IMR-90 (cell line): Measurements from ENCODE around the gene ADAMTS3. TPM values are rescaled to one million over a fixed set of nuclear protein-coding genes. Genes with fewer than 3 reads are reported as not detected.

Experiments used
- ATAC-seq: fragments of 200-7000 bp; cut with Tn5 transposase; 2 replicates; pipeline ENCODE4 v1.9.1; 2020; ENCODE audit warnings: low read depth, mild to moderate bottlenecking, moderate library complexity
- BruUV-seq: library from RNA; stranded (reverse); fragments of 400-500 nt; replicated peaks from 2 replicates; lab custom pipeline; 2021; lab: Mats Ljungman, UMichigan
- CTCF ChIA-PET: fragments of 300-600 bp; formaldehyde crosslinking; extraction: SDS; loops from one replicate; lab custom pipeline; 2021; ENCODE audit warnings: antibody characterized with exemption; lab: Yijun Ruan, JAX
- POLR2A ChIA-PET: fragments of 300-600 bp; sonication (Branson Sonifier 250); formaldehyde crosslinking; loops from one replicate; lab custom pipeline; 2022; ENCODE audit warnings: antibody characterized with exemption; ENCODE audit not compliant: unreplicated experiment; lab: Charles Lee
- DNase-seq: peaks from one replicate; pipeline ENCODE4 v3.0.0; 2013
- H2AFZ ChIP-seq: replicated peaks from 2 replicates; pipeline ENCODE3; 2013; ENCODE audit warnings: low read length, mild to moderate bottlenecking; ENCODE audit not compliant: poor library complexity
- H2AK5ac ChIP-seq: 2 replicates; pipeline ENCODE4 v1.6.1; 2013; ENCODE audit warnings: low read depth, low read length, inconsistent platforms
- H2AK9ac ChIP-seq: replicated peaks from 2 replicates; pipeline ENCODE3; 2013; ENCODE audit warnings: mild to moderate bottlenecking, low read depth, low read length, moderate library complexity; ENCODE audit not compliant: poor library complexity
- H2BK120ac ChIP-seq: 2 replicates; pipeline ENCODE4 v1.6.1; 2013; ENCODE audit warnings: low read depth, low read length, inconsistent platforms
- H2BK15ac ChIP-seq: 3 replicates; pipeline ENCODE4 v1.6.1; 2013; ENCODE audit warnings: low read depth, low read length, inconsistent platforms
- H2BK20ac ChIP-seq: 2 replicates; pipeline ENCODE4 v1.6.1; 2013; ENCODE audit warnings: low read depth, mild to moderate bottlenecking, inconsistent platforms, low read length, moderate library complexity
- H2BK5ac ChIP-seq: 2 replicates; pipeline ENCODE4 v1.6.1; 2013; ENCODE audit warnings: mild to moderate bottlenecking, low read depth, low read length, inconsistent platforms; ENCODE audit not compliant: poor library complexity, severe bottlenecking
- H3K14ac ChIP-seq: replicated peaks from 2 replicates; pipeline ENCODE4 v1.6.1; 2013; ENCODE audit warnings: low read depth, low read length, inconsistent platforms
- H3K18ac ChIP-seq: 2 replicates; pipeline ENCODE4 v1.6.1; 2013; ENCODE audit warnings: low read depth, low read length, control low read depth
- H3K23ac ChIP-seq: 2 replicates; pipeline ENCODE4 v1.6.1; 2013; ENCODE audit warnings: low read depth, low read length, inconsistent platforms
- H3K27ac ChIP-seq: 2 replicates; pipeline ENCODE4 v1.5.1; 2013; ENCODE audit warnings: mild to moderate bottlenecking, control low read depth, low read length; ENCODE audit not compliant: insufficient read depth
- H3K27me3 ChIP-seq: 2 replicates; pipeline ENCODE4 v1.6.1; 2013; ENCODE audit warnings: low read length; ENCODE audit not compliant: control insufficient read depth, insufficient read depth
- H3K36me3 ChIP-seq: 2 replicates; pipeline ENCODE4 v1.6.1; 2013; ENCODE audit warnings: low read length, mixed read lengths; ENCODE audit not compliant: control insufficient read depth, insufficient read depth
- H3K4ac ChIP-seq: 2 replicates; pipeline ENCODE4 v1.6.1; 2013; ENCODE audit warnings: low read depth, low read length, inconsistent platforms
- H3K4me1 ChIP-seq: 2 replicates; pipeline ENCODE4 v1.6.1; 2013; ENCODE audit warnings: low read length, mixed read lengths; ENCODE audit not compliant: control insufficient read depth, insufficient read depth
- H3K4me2 ChIP-seq: 2 replicates; pipeline ENCODE4 v1.6.1; 2013; ENCODE audit warnings: low read depth, mild to moderate bottlenecking, control low read depth, low read length, moderate library complexity
- H3K4me3 ChIP-seq: 2 replicates; pipeline ENCODE4 v1.5.1; 2013; ENCODE audit warnings: low read depth, mild to moderate bottlenecking, control low read depth, low read length, moderate library complexity; ENCODE audit not compliant: insufficient read depth
- H3K56ac ChIP-seq: 2 replicates; pipeline ENCODE4 v1.6.1; 2013; ENCODE audit warnings: low read length, inconsistent platforms; ENCODE audit not compliant: insufficient read depth; ENCODE audit errors: extremely low read depth
- H3K79me1 ChIP-seq, 2 experiments: 2 replicates each; pipeline ENCODE4 v1.6.1; 2013; ENCODE audit warnings: low read length in 2 of 2, inconsistent platforms in 1 of 2, low read depth in 1 of 2
- H3K9ac ChIP-seq: 2 replicates; pipeline ENCODE4 v1.6.1; 2013; ENCODE audit warnings: low read depth, low read length, control low read depth
- H3K9me1 ChIP-seq: 2 replicates; pipeline ENCODE4 v1.6.1; 2013; ENCODE audit warnings: low read length, inconsistent platforms; ENCODE audit not compliant: insufficient read depth
- H3K9me3 ChIP-seq: 2 replicates; pipeline ENCODE4 v1.6.1; 2013; ENCODE audit warnings: low read length; ENCODE audit not compliant: control insufficient read depth, insufficient read depth
- H4K20me1 ChIP-seq: 2 replicates; pipeline ENCODE4 v1.6.1; 2013; ENCODE audit warnings: low read length, inconsistent platforms; ENCODE audit not compliant: insufficient read depth
- H4K5ac ChIP-seq: 2 replicates; pipeline ENCODE4 v1.6.1; 2013; ENCODE audit warnings: mild to moderate bottlenecking, low read depth, low read length, control low read depth
- H4K8ac ChIP-seq, 2 experiments: 2 replicates each; pipeline ENCODE4 v1.6.1; 2013; ENCODE audit warnings: low read depth in 2 of 2, low read length in 2 of 2, control low read depth in 1 of 2, inconsistent platforms in 1 of 2
- H4K91ac ChIP-seq: 2 replicates; pipeline ENCODE4 v1.6.1; 2013; ENCODE audit warnings: low read depth, low read length, inconsistent platforms; ENCODE audit not compliant: insufficient read depth
- CTCF ChIP-seq: conservative IDR thresholded peaks from 2 replicates; pipeline ENCODE4 v1.5.1; 2012; ENCODE audit warnings: mild to moderate bottlenecking, low read depth, low read length, improper control_type of control experiment
- MAZ ChIP-seq: IDR thresholded peaks from 2 replicates; pipeline ENCODE4 v1.6.1; 2012; ENCODE audit warnings: low read depth, mild to moderate bottlenecking, low read length, improper control_type of control experiment, moderate library complexity, borderline replicate concordance
- NFE2L2 ChIP-seq: fragments of 150-350 bp; IDR thresholded peaks from 2 replicates; pipeline ENCODE4 v1.6.1; 2016; ENCODE audit warnings: low read depth, mild to moderate bottlenecking, low read length
- RAD21 ChIP-seq: IDR thresholded peaks from 2 replicates; pipeline ENCODE4 v1.6.1; 2012; ENCODE audit warnings: low read length, improper control_type of control experiment
- whole genome bisulfite sequencing, 2 experiments: methylation state at CpG; one replicate each; pipeline versions ENCODE4 v1.1.5 to v1.1.7; 2013; ENCODE audit warnings: missing lambda C conversion rate in 2 of 2; ENCODE audit not compliant: insufficient read length in 1 of 2; ENCODE audit errors: extremely low coverage in 2 of 2; 5-methylcytosine and 5-hydroxymethylcytosine counted together
- dilution Hi-C: fragments of 300-500 bp; cut with HindIII; formaldehyde crosslinking; loops from one replicate; pipeline ENCODE4 v1.14.3; 2018; ENCODE audit warnings: low sequenced_read_pairs; ENCODE audit not compliant: unreplicated experiment
- in situ Hi-C: fragments of 300-500 bp; cut with MboI; formaldehyde crosslinking; loops from 3 replicates; pipeline ENCODE4 v1.14.3; 2019; ENCODE audit warnings: low sequenced_read_pairs, inconsistent platforms, mixed read lengths
- intact Hi-C: fragments of 100-400 bp; cut with micrococcal nuclease; formaldehyde crosslinking; loops from 2 replicates; pipeline ENCODE4 v1.10.0; 2022
- polyA plus RNA-seq, 3 experiments: library from polyadenylated mRNA; depleted of rRNA; stranded (reverse); fragments of >200 nt; gene quantifications; 2 replicates each; pipeline ENCODE4 v1.2.3, GENCODE V29; 2012; ENCODE audit warnings: low replicate concordance in 1 of 3
- total RNA-seq: library from RNA; depleted of rRNA; stranded (reverse); fragments of >200 nt; gene quantifications from 2 replicates; pipeline ENCODE4 v1.2.3, GENCODE V29; 2012

Gene ADAMTS3
- total and polyA plus RNA-seq, 2 of the 4 experiments (the other 2 are of a cell fraction) = 0.68 to 2.9 TPM

- no peaks in the 10 kb centered on the region for H3K9me1 ChIP-seq
- H2AK9ac ChIP-seq = no peak overlapping the region
- no peak overlapping the region for H3K4ac ChIP-seq
- ATAC-seq = no peak
- H4K5ac ChIP-seq = no peak overlapping the region
- dilution Hi-C loops = no loop called here
- no peak overlapping the region for H2AFZ ChIP-seq
- no peak overlapping the region for H4K91ac ChIP-seq
- no peak overlapping the region for H2BK15ac ChIP-seq
- no peaks in the 10 kb centered on the region for H3K36me3 ChIP-seq
- in situ Hi-C loops = no loop called here
- H2BK20ac ChIP-seq = no peak overlapping the region
- no peak overlapping the region for H3K56ac ChIP-seq
- H3K9me3 ChIP-seq = no peaks in the 10 kb centered on the region
- no TSS peak for BruUV-seq
- no peaks in the 10 kb centered on the region for H3K27me3 ChIP-seq
- H3K9ac ChIP-seq = no peak overlapping the region
- H3K4me1 ChIP-seq = no peaks in the 10 kb centered on the region
- H3K79me1 ChIP-seq = no peaks in the 10 kb centered on the region
- TF ChIP-seq NFE2L2 (no peak), MAZ (no peak), RAD21 (no peak), CTCF (no peak)
- H3K14ac ChIP-seq = no peak overlapping the region
- intact Hi-C loops = no loop called here
- CTCF ChIA-PET = no interaction called here
- no peak overlapping the region for H3K4me3 ChIP-seq
- no peak overlapping the region for H3K23ac ChIP-seq
- no peak overlapping the region for H3K27ac ChIP-seq
- no peaks in the 10 kb centered on the region for H4K20me1 ChIP-seq
- H3K4me2 ChIP-seq = no peak overlapping the region
- H2BK5ac ChIP-seq = no peak overlapping the region
- no peak overlapping the region for H3K18ac ChIP-seq
- POLR2A ChIA-PET = no interaction called here
- no peak overlapping the region for H2BK120ac ChIP-seq
- no peak overlapping the region for H4K8ac ChIP-seq
- WGBS, 2 experiments = no CpG with 5 or more reads among the region's 1 CpG
- no peak for DNase-seq
- H2AK5ac ChIP-seq = no peak overlapping the region
These were observed 128.6 kb downstream of the ADAMTS3 start for GRCh38 chr4:72440386-72440785.
